Hepatocyte (in vitro differentiated cells): ENCODE data around the gene ZBTB43. TPM values are rescaled to one million over a fixed set of nuclear protein-coding genes. Genes with fewer than 3 reads are reported as not detected.

ENCODE experiments used
- DNase-seq: peaks from one replicate; pipeline ENCODE4 v3.0.0-alpha.2; 2016; ENCODE audit warnings: low spot score
- H2AFZ ChIP-seq: fragments of 200-600 bp; sonication (generic); 2 replicates; pipeline ENCODE4 v1.6.0; 2016; ENCODE audit warnings: antibody characterized with exemption, mild to moderate bottlenecking
- H3K27ac ChIP-seq: fragments of 200-600 bp; sonication (generic); 2 replicates; pipeline ENCODE4 v1.5.1; 2016; ENCODE audit warnings: mild to moderate bottlenecking
- H3K27me3 ChIP-seq: fragments of 200-600 bp; sonication (generic); 2 replicates; pipeline ENCODE4 v1.6.1; 2016
- H3K36me3 ChIP-seq: fragments of 200-600 bp; sonication (generic); replicated peaks from 2 replicates; pipeline ENCODE4 v1.5.1; 2016; ENCODE audit warnings: low read depth; ENCODE audit not compliant: insufficient read depth
- H3K4me1 ChIP-seq: fragments of 200-600 bp; sonication (generic); 2 replicates; pipeline ENCODE4 v1.5.1; 2016; ENCODE audit warnings: mild to moderate bottlenecking, moderate library complexity; ENCODE audit not compliant: insufficient read depth
- H3K4me2 ChIP-seq: fragments of 200-600 bp; sonication (generic); 2 replicates; pipeline ENCODE4 v1.6.0; 2016
- H3K4me3 ChIP-seq: fragments of 200-600 bp; sonication (generic); 2 replicates; pipeline ENCODE4 v1.5.1; 2016; ENCODE audit warnings: mild to moderate bottlenecking
- H3K79me2 ChIP-seq: fragments of 200-600 bp; sonication (generic); 2 replicates; pipeline ENCODE4 v1.6.0; 2017; ENCODE audit warnings: mild to moderate bottlenecking
- H3K9me2 ChIP-seq: fragments of 200-600 bp; sonication (generic); replicated peaks from 2 replicates; pipeline ENCODE4 v1.6.0; 2017; ENCODE audit warnings: mild to moderate bottlenecking; ENCODE audit not compliant: insufficient read depth
- H3K9me3 ChIP-seq: fragments of 200-600 bp; sonication (generic); 2 replicates; pipeline ENCODE4 v1.5.1; 2016; ENCODE audit warnings: low read depth, mild to moderate bottlenecking
- H4K20me1 ChIP-seq: fragments of 200-600 bp; sonication (generic); 2 replicates; pipeline ENCODE4 v1.6.0; 2016; ENCODE audit warnings: mild to moderate bottlenecking; ENCODE audit not compliant: insufficient read depth, poor library complexity, severe bottlenecking
- CTCF ChIP-seq: fragments of 200-600 bp; sonication (generic); IDR thresholded peaks from 2 replicates; pipeline ENCODE4 v1.5.1; 2016; ENCODE audit warnings: antibody characterized with exemption, mild to moderate bottlenecking; ENCODE audit not compliant: poor library complexity
- EZH2 ChIP-seq: fragments of 200-600 bp; sonication (generic); IDR thresholded peaks from 2 replicates; pipeline ENCODE4 v1.6.1; 2016; ENCODE audit warnings: antibody characterized with exemption, mild to moderate bottlenecking, borderline replicate concordance
- EZH2phosphoT487 ChIP-seq: fragments of 200-600 bp; sonication (generic); IDR thresholded peaks from one replicate; pipeline ENCODE4 v1.6.1; 2018; ENCODE audit warnings: antibody characterized with exemption, mild to moderate bottlenecking, low read depth, moderate library complexity; ENCODE audit not compliant: unreplicated experiment, severe bottlenecking
- WGBS: methylation state at CpG from one replicate; pipeline ENCODE4 v1.1.6; 2016; ENCODE audit warnings: low lambda C conversion rate; ENCODE audit errors: missing lambda C conversion rate; 5-methylcytosine and 5-hydroxymethylcytosine counted together
- polyA plus RNA-seq: library from polyadenylated mRNA; unstranded; fragments of >200 nt; fragmentation: Nextera tagmentation; extraction: Ambion mirVana; gene quantifications from 2 replicates; pipeline ENCODE4 v1.2.1, GENCODE V29; 2016
- total RNA-seq: library from RNA; depleted of rRNA; stranded (reverse); fragments of >200 nt; gene quantifications from 2 replicates; pipeline ENCODE4 v1.2.3, GENCODE V29; 2014

Gene ZBTB43
- total and polyA plus RNA-seq, 2 experiments from 2014 or later, result 14.9 to 16.4 TPM

- 84% methylated on average over 4 of the region's 4 CpGs for whole genome bisulfite sequencing
- H3K27me3 ChIP-seq, result no peaks in the 10 kb centered on the region
- no peaks in the 10 kb centered on the region for H3K9me3 ChIP-seq
- H3K79me2 ChIP-seq, result peaks cover 91% of the 10 kb centered on the region
- peaks cover 4% of the 10 kb centered on the region for H3K4me1 ChIP-seq
- H3K9me2 ChIP-seq, result no peaks in the 10 kb centered on the region
- TF ChIP-seq EZH2, result no peak
- H4K20me1 ChIP-seq, result peaks cover 28% of the 10 kb centered on the region
- no peaks in the 10 kb centered on the region for H3K36me3 ChIP-seq
- no peak overlapping the region for H3K27ac ChIP-seq
- no peak overlapping the region for H2AFZ ChIP-seq
- H3K4me3 ChIP-seq, result no peak overlapping the region
- DNase-seq, result no peak
- no peak overlapping the region for H3K4me2 ChIP-seq
These were observed 71.7 kb downstream of the ZBTB43 start for GRCh38 chr9:126876531-126876930.

DNA sequence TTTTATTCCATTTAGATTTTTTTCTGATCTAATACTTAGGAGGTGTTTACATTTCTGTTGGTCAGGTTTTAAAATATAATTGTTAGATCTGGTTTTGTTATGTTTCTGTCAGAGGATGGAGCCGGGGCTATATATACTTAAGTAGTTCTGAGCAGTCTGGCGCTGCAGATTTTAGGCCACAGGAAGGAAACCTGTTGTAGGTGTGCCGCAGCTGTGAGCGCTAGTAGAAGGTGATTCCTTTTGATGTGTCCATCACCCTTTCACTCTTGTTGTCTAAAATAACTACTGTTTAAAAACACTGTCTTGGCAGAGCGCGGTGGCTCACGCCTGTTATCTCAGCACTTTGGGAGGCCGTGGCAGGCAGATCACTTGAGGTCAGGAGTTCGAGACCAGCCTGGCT is 72.6 kb downstream of the ZBTB43 start:
- peaks cover 92% of the 10 kb centered on the region for H3K79me2 ChIP-seq
- 93% methylated on average over 9 of the region's 9 CpGs for WGBS
- H4K20me1 ChIP-seq, result peaks cover 33% of the 10 kb centered on the region

GRCh38 chr9:126879288-126879687 is 74.4 kb downstream of the ZBTB43 start:
- no peak for DNase-seq
- TF ChIP-seq CTCF (no peak), EZH2 (no peak), EZH2phosphoT487 (no peak)
- no peak overlapping the region for H2AFZ ChIP-seq
- H3K9me3 ChIP-seq, result no peaks in the 10 kb centered on the region
- peaks cover 3% of the 10 kb centered on the region for H3K4me1 ChIP-seq
- 96% methylated on average over 9 of the region's 9 CpGs for WGBS
- H3K4me2 ChIP-seq, result no peak overlapping the region
- peaks cover 28% of the 10 kb centered on the region for H4K20me1 ChIP-seq
- peaks cover 91% of the 10 kb centered on the region for H3K79me2 ChIP-seq
- H3K27me3 ChIP-seq, result no peaks in the 10 kb centered on the region
- no peaks in the 10 kb centered on the region for H3K9me2 ChIP-seq
- H3K27ac ChIP-seq, result no peak overlapping the region
- H3K4me3 ChIP-seq, result no peak overlapping the region
- H3K36me3 ChIP-seq, result no peaks in the 10 kb centered on the region

More for the DNA sequence above, 72.6 kb downstream of the ZBTB43 start:
- no peak overlapping the region for H3K27ac ChIP-seq
- no peak for TF ChIP-seq CTCF
- TF ChIP-seq EZH2phosphoT487, result no peak
- TF ChIP-seq EZH2, result no peak
- H3K4me1 ChIP-seq, result peaks cover 3% of the 10 kb centered on the region
- no peak overlapping the region for H2AFZ ChIP-seq
- no peak overlapping the region for H3K4me3 ChIP-seq
- no peaks in the 10 kb centered on the region for H3K9me3 ChIP-seq
- no peak for DNase-seq
- H3K27me3 ChIP-seq, result no peaks in the 10 kb centered on the region
- H3K36me3 ChIP-seq, result no peaks in the 10 kb centered on the region
- H3K9me2 ChIP-seq, result no peaks in the 10 kb centered on the region
- no peak overlapping the region for H3K4me2 ChIP-seq

DNA sequence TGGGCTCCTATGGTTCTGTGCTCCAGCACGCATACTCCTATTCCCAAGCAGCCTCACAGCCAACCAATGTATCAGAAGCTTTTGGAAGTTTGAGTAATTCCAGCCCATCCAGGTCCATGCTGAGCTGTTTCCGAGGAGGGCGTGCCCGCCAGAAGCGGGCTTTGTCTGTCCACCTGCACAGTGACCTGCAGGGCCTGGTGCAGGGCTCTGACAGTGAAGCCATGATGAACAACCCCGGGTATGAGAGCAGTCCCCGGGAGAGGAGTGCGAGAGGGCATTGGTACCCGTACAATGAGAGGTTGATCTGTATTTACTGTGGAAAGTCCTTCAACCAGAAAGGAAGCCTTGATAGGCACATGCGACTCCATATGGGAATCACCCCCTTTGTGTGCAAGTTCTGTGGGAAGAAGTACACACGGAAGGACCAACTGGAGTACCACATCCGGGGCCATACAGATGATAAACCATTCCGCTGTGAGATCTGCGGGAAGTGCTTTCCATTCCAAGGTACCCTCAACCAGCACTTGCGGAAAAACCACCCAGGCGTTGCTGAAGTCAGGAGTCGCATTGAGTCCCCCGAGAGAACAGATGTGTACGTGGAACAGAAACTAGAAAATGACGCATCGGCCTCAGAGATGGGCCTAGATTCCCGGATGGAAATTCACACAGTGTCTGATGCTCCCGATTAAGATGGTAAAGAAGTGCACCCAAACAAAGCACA is 75.5 kb downstream of the ZBTB43 start:
- Histone ChIP-seq H3K27me3 (no peaks in the 10 kb centered on the region), H4K20me1 (peaks cover 22% of the 10 kb centered on the region), H3K4me2 (no peak overlapping the region), H3K27ac (no peak overlapping the region), H3K4me3 (no peak overlapping the region), H3K4me1 (peaks cover 10% of the 10 kb centered on the region), H2AFZ (no peak overlapping the region), H3K79me2 (peaks cover 82% of the 10 kb centered on the region), H3K9me3 (no peaks in the 10 kb centered on the region), H3K9me2 (no peaks in the 10 kb centered on the region), H3K36me3 (no peaks in the 10 kb centered on the region)
- WGBS, result 97% methylated on average over 23 of the region's 23 CpGs
- no peak for TF ChIP-seq EZH2phosphoT487
- no peak for TF ChIP-seq CTCF
- TF ChIP-seq EZH2, result no peak
- DNase-seq, result no peak
